ENCODE measurements around the gene SLTM.
"Not testable (repeated sequence)": the region's sequence is repeated elsewhere in the genome, so short reads cannot be mapped to it uniquely, and the experiment has no call there.

Gene SLTM

GRCh38 chr15:58929891-58930416 lies 3.5 kb downstream of the SLTM start:
- TF ChIP-seq, protein P1, sequence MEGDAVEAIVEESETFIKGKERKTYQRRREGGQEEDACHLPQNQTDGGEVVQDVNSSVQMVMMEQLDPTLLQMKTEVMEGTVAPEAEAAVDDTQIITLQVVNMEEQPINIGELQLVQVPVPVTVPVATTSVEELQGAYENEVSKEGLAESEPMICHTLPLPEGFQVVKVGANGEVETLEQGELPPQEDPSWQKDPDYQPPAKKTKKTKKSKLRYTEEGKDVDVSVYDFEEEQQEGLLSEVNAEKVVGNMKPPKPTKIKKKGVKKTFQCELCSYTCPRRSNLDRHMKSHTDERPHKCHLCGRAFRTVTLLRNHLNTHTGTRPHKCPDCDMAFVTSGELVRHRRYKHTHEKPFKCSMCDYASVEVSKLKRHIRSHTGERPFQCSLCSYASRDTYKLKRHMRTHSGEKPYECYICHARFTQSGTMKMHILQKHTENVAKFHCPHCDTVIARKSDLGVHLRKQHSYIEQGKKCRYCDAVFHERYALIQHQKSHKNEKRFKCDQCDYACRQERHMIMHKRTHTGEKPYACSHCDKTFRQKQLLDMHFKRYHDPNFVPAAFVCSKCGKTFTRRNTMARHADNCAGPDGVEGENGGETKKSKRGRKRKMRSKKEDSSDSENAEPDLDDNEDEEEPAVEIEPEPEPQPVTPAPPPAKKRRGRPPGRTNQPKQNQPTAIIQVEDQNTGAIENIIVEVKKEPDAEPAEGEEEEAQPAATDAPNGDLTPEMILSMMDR (IDR thresholded peaks at IDR 0.05; ENCODE audit: low read depth, low read length): no peak

DNA sequence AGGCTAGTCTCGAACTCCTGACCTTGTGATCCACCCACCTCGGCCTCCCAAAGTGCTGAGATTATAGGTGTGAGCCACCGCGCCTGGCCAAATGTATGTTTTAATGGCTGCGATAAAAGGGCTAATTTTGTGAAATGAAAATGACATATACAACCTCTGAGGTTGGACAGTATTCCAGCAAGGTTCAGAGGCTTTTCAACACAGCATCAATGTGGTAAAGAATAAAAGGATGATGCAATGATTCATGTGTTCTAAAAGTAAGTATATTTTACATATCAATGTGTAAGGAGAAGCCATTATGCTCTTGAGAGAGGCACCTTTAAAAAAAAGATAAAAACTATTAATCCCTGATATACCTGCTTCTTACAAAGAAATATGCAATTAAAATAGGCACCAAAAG lies 6.7 kb downstream of the SLTM start:
- no peak overlapping the region for H3K4me3 ChIP-seq (ENCODE audit: low read depth, low read length)
- TF ChIP-seq, protein P1 (IDR thresholded peaks at IDR 0.05; ENCODE audit: low read depth, low read length): no peak

More at GRCh38 chr15:58929891-58930416, 3.5 kb downstream of the SLTM start:
- no peak overlapping the region for H3K4me3 ChIP-seq (ENCODE audit: low read depth, low read length)

DNA sequence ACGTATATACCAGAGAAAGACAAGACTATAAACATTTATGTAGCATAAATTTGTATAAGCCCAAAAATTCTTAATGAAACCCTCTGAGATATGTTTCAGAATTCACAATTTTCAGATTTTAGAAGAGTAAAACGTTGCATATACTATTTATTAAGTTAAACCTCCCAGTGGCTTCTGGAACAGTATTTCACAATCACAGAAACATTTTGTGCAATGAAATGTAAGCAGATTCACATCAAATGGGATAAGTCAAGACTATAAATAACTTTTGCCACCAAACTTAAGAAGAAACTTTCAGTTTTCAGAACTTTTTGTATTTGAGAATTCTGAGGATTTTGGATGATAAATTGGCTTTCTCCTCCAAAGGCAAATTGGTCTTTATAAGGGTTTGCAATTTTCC lies 9.2 kb downstream of the SLTM start:
- H3K4me3 ChIP-seq (ENCODE audit: low read depth, low read length): no peak overlapping the region
- TF ChIP-seq, protein P1 (IDR thresholded peaks at IDR 0.05; ENCODE audit: low read depth, low read length): no peak

DNA sequence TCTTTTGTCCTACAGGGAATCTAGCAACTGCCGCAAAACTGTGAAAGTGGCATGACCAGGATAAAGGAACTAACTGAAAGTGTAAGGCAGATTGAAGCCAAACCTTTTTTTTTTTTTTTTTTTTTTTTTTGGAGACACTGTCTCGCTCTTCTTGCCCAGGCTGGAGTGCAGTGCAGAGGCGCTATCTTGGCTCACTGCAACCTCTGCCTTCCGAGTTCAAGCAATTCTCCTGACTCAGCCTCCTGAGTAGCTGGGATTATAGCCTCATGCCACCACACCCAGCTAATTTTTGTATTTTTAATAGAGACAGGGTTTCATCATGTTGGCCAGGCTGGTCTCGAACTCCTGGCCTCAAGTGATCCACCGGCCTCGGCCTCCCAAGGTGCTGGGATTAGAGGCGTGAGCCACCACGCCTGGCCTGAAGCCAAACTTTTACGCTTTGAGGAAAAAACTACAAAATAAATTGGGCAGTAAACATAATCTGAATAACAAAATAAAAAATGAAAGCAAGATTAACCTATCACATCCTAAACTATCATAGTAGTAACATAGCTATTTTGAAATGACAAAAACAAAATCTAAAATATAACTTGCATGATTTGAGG lies 9.7 kb downstream of the SLTM start:
- TF ChIP-seq, protein P1 (IDR thresholded peaks at IDR 0.05; ENCODE audit: low read depth, low read length): no peak
- H3K4me3 ChIP-seq (ENCODE audit: low read depth, low read length): no peak overlapping the region

DNA sequence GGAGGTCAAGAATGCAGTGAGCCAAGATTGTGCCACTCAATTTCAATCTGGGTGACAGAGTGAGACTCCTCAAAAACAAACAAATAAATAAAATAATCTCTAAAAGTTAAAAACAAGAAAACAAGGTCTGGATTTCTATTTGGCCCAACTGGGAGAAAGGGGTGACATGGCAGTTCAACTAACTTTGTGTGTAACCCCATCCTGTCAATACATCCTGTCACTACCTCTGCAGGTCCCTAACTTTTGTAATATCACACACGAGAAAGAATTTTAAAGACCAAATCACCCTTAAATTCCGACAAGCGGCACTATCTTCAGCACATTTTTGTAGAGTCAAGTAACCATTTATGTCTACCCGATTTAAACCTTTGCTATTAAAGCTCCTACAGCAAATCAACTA lies 10.2 kb downstream of the SLTM start:
- no peak overlapping the region for H3K4me3 ChIP-seq (ENCODE audit: low read depth, low read length)
- TF ChIP-seq, protein P1 (IDR thresholded peaks at IDR 0.05; ENCODE audit: low read depth, low read length): no peak

DNA sequence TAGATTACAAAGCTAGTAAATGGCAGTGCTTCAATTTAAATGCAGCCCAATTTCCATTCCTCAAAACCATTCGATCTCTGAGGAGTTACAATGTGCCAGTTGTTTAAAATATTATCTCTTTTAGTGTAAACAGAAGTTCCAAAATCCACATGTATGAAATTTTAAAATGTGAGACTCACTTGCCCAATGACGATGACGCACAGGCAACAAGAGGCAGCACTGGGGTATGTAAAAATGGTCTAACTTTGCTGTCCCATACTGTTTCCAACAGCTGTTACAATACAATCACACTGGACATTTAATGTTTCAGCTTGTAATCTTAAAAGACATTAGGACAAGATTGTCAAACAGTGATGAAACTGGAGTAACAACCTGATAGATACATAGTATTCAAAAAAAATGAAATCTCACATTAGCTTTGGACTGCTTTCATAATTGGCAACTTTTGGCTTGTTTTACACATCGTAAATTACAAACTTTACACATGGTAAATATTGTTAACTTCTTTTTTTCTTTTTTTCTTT lies 12.2 kb downstream of the SLTM start:
- TF ChIP-seq, protein P1 (IDR thresholded peaks at IDR 0.05; ENCODE audit: low read depth, low read length): no peak
- H3K4me3 ChIP-seq (ENCODE audit: low read depth, low read length): no peak overlapping the region

DNA sequence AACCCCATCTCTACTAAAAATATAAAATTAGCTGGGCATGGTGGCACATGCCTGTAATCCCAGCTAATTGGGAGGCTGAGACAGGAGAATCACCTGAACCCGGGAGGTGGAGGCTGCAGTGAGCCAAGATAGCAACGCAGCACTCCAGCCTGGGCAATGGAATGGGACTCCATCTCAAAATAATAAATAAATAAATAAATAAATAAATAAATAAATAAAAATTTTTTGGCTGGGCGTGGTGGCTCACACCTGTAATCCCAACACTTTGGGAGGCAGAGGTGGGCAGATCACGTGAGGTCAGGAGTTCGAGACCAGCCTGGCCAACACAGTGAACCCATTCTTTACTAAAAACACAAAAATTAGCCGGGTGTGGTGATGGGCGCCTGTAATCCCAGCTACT lies 13.0 kb downstream of the SLTM start:
- not testable (repeated sequence) for H3K4me3 ChIP-seq (ENCODE audit: low read depth, low read length)

DNA sequence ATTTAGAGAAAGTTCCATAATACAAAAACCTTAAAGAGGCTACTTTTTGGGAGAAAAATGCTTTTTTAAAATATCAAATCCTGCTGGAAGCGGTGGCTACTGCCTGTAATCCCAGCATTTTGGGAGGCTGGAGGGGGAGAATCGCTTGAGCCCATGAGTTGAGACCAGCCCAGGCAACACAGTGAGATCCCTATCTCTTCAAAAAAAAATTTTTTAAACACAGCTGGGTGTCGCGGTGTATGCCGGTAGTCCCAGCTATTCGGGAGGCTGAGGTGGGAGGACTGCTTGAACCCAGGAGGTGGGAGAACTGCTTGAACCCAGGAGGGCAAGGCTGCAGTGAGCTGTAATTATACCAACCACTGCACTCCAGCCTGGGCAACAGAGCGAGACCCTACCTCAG lies 14.2 kb downstream of the SLTM start:
- H3K4me3 ChIP-seq (ENCODE audit: low read depth, low read length): no peak overlapping the region
- TF ChIP-seq, protein P1 (IDR thresholded peaks at IDR 0.05; ENCODE audit: low read depth, low read length): no peak
